Right lung (tissue), 5 donors: Measurements from ENCODE around the gene SIPA1. TPM values are rescaled to one million over a fixed set of nuclear protein-coding genes. Genes with fewer than 3 reads are reported as not detected.

Experiments
- polyA plus RNA-seq, 5 donors: library from polyadenylated mRNA; unstranded; fragments of 120-200 nt; gene quantifications; one replicate each; pipeline versions ENCODE4 v1.2.1 to v1.2.3, GENCODE V29; 2013; ENCODE audit warnings: inconsistent platforms in 1 of 5, low replicate concordance in 1 of 5; ENCODE audit not compliant: insufficient read length in 5 of 5, insufficient read depth in 1 of 5

Gene SIPA1
- polyA plus RNA-seq, 5 donors = 32.6 to 55.0 (median 40.6) TPM

Other genes with a start within 250 kb of the SIPA1 start
- 100 to 1,000 TPM; 119 to 179 (median 132) TPM for gene NEAT1, start 215.3 kb upstream of the SIPA1 start, polyA plus RNA-seq
- gene MALAT1, start 139.1 kb upstream of the SIPA1 start, polyA plus RNA-seq = 100 to 1,000 TPM; 547 to 979 (median 604) TPM
- 10 to 100 TPM; 47.2 to 77.3 (median 55.2) TPM for gene SCYL1, start 113.0 kb upstream of the SIPA1 start, polyA plus RNA-seq
- gene LTBP3, start 79.7 kb upstream of the SIPA1 start, polyA plus RNA-seq = 100 to 1,000 TPM; 184 to 305 (median 276) TPM
- gene ZNRD2, start 67.6 kb upstream of the SIPA1 start, polyA plus RNA-seq = 10 to 100 TPM; 39.0 to 70.6 (median 56.0) TPM
- 10 to 100 TPM; 20.5 to 47.9 (median 28.7) TPM for gene FAM89B, start 65.6 kb upstream of the SIPA1 start, polyA plus RNA-seq
- 10 to 100 TPM; 25.0 to 47.6 (median 36.5) TPM for gene EHBP1L1, start 62.0 kb upstream of the SIPA1 start, polyA plus RNA-seq
- gene KCNK7, start 42.3 kb upstream of the SIPA1 start, polyA plus RNA-seq = under 1 TPM; 0.18 to 0.85 (median 0.55) TPM
- 10 to 100 TPM; 32.5 to 72.7 (median 49.3) TPM for gene MAP3K11, start 23.9 kb upstream of the SIPA1 start, polyA plus RNA-seq
- 10 to 100 TPM; 15.5 to 35.0 (median 20.9) TPM for gene PCNX3, start 22.3 kb upstream of the SIPA1 start, polyA plus RNA-seq
- gene RELA, start 24.8 kb downstream of the SIPA1 start, polyA plus RNA-seq = 10 to 100 TPM; 43.0 to 68.0 (median 53.2) TPM
- gene KAT5, start 74.2 kb downstream of the SIPA1 start, polyA plus RNA-seq = 10 to 100 TPM; 52.2 to 68.8 (median 62.9) TPM
- 10 to 100 TPM; 32.4 to 67.8 (median 41.4) TPM for gene RNASEH2C, start 82.7 kb downstream of the SIPA1 start, polyA plus RNA-seq
- gene AP5B1, start 142.9 kb downstream of the SIPA1 start, polyA plus RNA-seq = 1 to 10 TPM; 2.2 to 4.2 (median 3.4) TPM
- gene OVOL1, start 149.0 kb downstream of the SIPA1 start, polyA plus RNA-seq = under 1 TPM; 0.07 to 0.60 (median 0.29) TPM
- 1 to 10 TPM; 1.6 to 5.2 (median 3.1) TPM for gene SNX32, start 195.9 kb downstream of the SIPA1 start, polyA plus RNA-seq
- gene CFL1, start 220.1 kb downstream of the SIPA1 start, polyA plus RNA-seq = 100 to 1,000 TPM; 574 to 838 (median 723) TPM
- gene MUS81, start 222.3 kb downstream of the SIPA1 start, polyA plus RNA-seq = 10 to 100 TPM; 37.0 to 57.3 (median 48.7) TPM
- gene EFEMP2, start 234.7 kb downstream of the SIPA1 start, polyA plus RNA-seq = 100 to 1,000 TPM; 107 to 194 (median 144) TPM
- gene CTSW, start 241.7 kb downstream of the SIPA1 start, polyA plus RNA-seq = 1 to 10 TPM; 2.6 to 6.3 (median 6.1) TPM